HepG2 (cell line): ENCODE measurements around the gene USP7. TPM values are rescaled to one million over a fixed set of nuclear protein-coding genes. Genes with fewer than 3 reads are reported as not detected.

Experiments used
- BCLAF1 ChIP-seq: fragments of 450-650 bp; IDR thresholded peaks from 2 replicates; pipeline ENCODE4 v1.6.1; 2017; ENCODE audit warnings: mild to moderate bottlenecking
- CBX1 ChIP-seq: IDR thresholded peaks from one replicate; pipeline ENCODE4 v1.6.1; 2016; ENCODE audit warnings: antibody characterized with exemption, low read depth
- ERF ChIP-seq: IDR thresholded peaks from 2 replicates; pipeline ENCODE4 v1.6.1; 2018; ENCODE audit warnings: missing biosample characterization, missing genetic modification reagents
- GATA4 ChIP-seq: sonication (generic); IDR thresholded peaks from 2 replicates; pipeline ENCODE4 v1.6.1; 2016; ENCODE audit warnings: antibody characterized with exemption, low read depth, borderline replicate concordance
- HNRNPK ChIP-seq: fragments of 200-400 bp; formaldehyde crosslinking; IDR thresholded peaks from 2 replicates; pipeline ENCODE4 v1.6.1; 2018; ENCODE audit warnings: low read length, low read depth, moderate library complexity, mild to moderate bottlenecking; ENCODE audit not compliant: poor library complexity, severe bottlenecking
- JDP2 ChIP-seq: sonication (generic); formaldehyde crosslinking; IDR thresholded peaks from 2 replicates; pipeline ENCODE4 v1.8.1; 2022; ENCODE audit warnings: missing genetic modification reagents, borderline replicate concordance
- KAT7 ChIP-seq: IDR thresholded peaks from 2 replicates; pipeline ENCODE4 v1.6.1; 2018; ENCODE audit warnings: borderline replicate concordance, missing compliant biosample characterization
- MIER3 ChIP-seq: IDR thresholded peaks from 2 replicates; pipeline ENCODE4 v1.6.1; 2016; ENCODE audit warnings: missing compliant biosample characterization, borderline replicate concordance
- NRL ChIP-seq: sonication (generic); formaldehyde crosslinking; IDR thresholded peaks from 2 replicates; pipeline ENCODE4 v1.5.0; 2020; ENCODE audit warnings: missing genetic modification reagents, mild to moderate bottlenecking, moderate library complexity, borderline replicate concordance
- PCBP2 ChIP-seq: fragments of 200-400 bp; formaldehyde crosslinking; optimal IDR thresholded peaks from 2 replicates; pipeline ENCODE3; 2018; ENCODE audit warnings: low read length, low read depth; ENCODE audit not compliant: poor library complexity, severe bottlenecking
- PLRG1 ChIP-seq: fragments of 450-650 bp; conservative IDR thresholded peaks from 2 replicates; pipeline ENCODE4 v1.6.1; 2016
- SMAD1 ChIP-seq: sonication (generic); formaldehyde crosslinking; IDR thresholded peaks from 2 replicates; pipeline ENCODE4 v1.4.0; 2020; ENCODE audit warnings: missing genetic modification reagents, low read depth, mild to moderate bottlenecking, borderline replicate concordance
- STAT5B ChIP-seq: sonication (generic); formaldehyde crosslinking; IDR thresholded peaks from 2 replicates; pipeline ENCODE4 v1.4.0; 2020; ENCODE audit warnings: missing genetic modification reagents
- TBL1XR1 ChIP-seq: fragments of 150-350 bp; IDR thresholded peaks from 2 replicates; pipeline ENCODE4 v1.6.1; 2014; ENCODE audit warnings: borderline replicate concordance, low read length; ENCODE audit not compliant: partially characterized antibody
- TEF ChIP-seq: sonication (generic); formaldehyde crosslinking; IDR thresholded peaks from 2 replicates; pipeline ENCODE4 v1.5.0; 2020; ENCODE audit warnings: missing genetic modification reagents
- ZBTB7B ChIP-seq: sonication (generic); formaldehyde crosslinking; IDR thresholded peaks from 2 replicates; pipeline ENCODE4 v1.4.0; 2020; ENCODE audit warnings: missing genetic modification reagents
- ZNF549 ChIP-seq: sonication (generic); formaldehyde crosslinking; IDR thresholded peaks from 2 replicates; pipeline ENCODE4 v1.5.0; 2020; ENCODE audit warnings: missing genetic modification reagents
- ZNF75D ChIP-seq: sonication (generic); formaldehyde crosslinking; IDR thresholded peaks from 2 replicates; pipeline ENCODE4 v1.8.1; 2023; ENCODE audit warnings: missing genetic modification reagents, mild to moderate bottlenecking, borderline replicate concordance
- polyA plus RNA-seq, 8 experiments: library from polyadenylated mRNA; depleted of rRNA in 3 of 8; stranded (reverse) in 7 of 8; unstranded in 1 of 8; fragments of >200 nt; fragmentation: Illumina TruSeq in 4 of 8; extraction: Trizol in 4 of 8; gene quantifications; 2 replicates each; pipeline versions ENCODE4 v1.2.1 to v1.2.3, GENCODE V29; 2011 to 2016; ENCODE audit warnings: low read depth in 4 of 8, missing spikeins in 1 of 8, mixed read lengths in 1 of 8; ENCODE audit not compliant: insufficient read depth in 1 of 8
- total RNA-seq, 5 experiments: library from RNA; depleted of rRNA; stranded (reverse); fragments of >200 nt; fragmentation: Illumina TruSeq; extraction: Trizol; gene quantifications; 2 replicates each; pipeline ENCODE4 v1.2.3, GENCODE V29; 2016; ENCODE audit warnings: low read depth in 1 of 5
- TF ChIP-seq, protein P1 (sequence below): sonication (generic); formaldehyde crosslinking; IDR thresholded peaks from 2 replicates; pipeline ENCODE4 v1.4.0; 2020; ENCODE audit warnings: missing genetic modification reagents
- TF ChIP-seq, protein P2 (sequence below): sonication (generic); formaldehyde crosslinking; IDR thresholded peaks from 2 replicates; pipeline ENCODE4 v1.9.0; 2021; ENCODE audit warnings: missing genetic modification reagents, borderline replicate concordance

Gene USP7
- total and polyA plus RNA-seq, 2 of the 13 experiments (the other 11 are each of a cell fraction or from before 2014, with no cell fraction given): 52.5 to 173 TPM

DNA sequence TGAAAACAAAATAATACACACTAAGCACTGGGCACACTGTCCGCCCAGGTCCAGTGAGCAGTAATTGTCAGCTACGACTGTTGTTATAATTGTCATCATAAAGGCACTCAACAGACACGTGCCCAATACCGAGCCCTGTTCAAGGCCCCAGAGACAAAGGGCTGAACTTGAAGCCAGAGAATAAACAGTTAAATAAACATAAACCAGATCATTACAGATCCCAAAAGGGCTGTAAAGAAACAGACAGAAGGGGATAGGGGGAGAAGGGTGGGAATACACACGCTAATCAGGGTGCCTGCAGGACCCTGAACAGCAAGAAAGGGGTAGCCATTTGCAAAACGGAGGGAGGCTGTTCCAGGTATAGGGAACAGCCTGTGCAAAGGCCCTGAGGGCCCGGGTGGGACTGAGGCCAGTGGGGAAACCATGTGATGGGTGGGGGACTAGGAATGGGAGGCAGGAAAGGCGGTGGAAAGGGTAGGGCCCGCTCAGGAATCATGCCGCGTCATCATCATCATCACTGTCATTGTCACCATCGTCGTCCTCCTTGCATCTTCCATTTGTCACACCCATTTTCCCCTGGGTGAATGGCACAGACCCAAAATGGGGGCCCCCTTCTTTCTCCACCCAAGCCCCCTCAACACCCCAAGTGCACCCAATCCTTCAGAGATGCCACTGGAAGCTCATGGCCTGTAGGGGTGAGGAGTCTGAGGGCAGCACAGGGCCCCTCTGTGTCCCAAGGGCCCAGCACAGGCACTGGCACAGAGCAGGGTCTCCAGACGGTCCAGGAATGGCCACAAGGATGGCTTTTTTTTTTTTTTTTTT is 101.2 kb downstream of the USP7 start (continued):
- TF ChIP-seq, protein P1, sequence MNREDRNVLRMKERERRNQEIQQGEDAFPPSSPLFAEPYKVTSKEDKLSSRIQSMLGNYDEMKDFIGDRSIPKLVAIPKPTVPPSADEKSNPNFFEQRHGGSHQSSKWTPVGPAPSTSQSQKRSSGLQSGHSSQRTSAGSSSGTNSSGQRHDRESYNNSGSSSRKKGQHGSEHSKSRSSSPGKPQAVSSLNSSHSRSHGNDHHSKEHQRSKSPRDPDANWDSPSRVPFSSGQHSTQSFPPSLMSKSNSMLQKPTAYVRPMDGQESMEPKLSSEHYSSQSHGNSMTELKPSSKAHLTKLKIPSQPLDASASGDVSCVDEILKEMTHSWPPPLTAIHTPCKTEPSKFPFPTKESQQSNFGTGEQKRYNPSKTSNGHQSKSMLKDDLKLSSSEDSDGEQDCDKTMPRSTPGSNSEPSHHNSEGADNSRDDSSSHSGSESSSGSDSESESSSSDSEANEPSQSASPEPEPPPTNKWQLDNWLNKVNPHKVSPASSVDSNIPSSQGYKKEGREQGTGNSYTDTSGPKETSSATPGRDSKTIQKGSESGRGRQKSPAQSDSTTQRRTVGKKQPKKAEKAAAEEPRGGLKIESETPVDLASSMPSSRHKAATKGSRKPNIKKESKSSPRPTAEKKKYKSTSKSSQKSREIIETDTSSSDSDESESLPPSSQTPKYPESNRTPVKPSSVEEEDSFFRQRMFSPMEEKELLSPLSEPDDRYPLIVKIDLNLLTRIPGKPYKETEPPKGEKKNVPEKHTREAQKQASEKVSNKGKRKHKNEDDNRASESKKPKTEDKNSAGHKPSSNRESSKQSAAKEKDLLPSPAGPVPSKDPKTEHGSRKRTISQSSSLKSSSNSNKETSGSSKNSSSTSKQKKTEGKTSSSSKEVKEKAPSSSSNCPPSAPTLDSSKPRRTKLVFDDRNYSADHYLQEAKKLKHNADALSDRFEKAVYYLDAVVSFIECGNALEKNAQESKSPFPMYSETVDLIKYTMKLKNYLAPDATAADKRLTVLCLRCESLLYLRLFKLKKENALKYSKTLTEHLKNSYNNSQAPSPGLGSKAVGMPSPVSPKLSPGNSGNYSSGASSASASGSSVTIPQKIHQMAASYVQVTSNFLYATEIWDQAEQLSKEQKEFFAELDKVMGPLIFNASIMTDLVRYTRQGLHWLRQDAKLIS: no peak
- no peak for TF ChIP-seq BCLAF1
- no peak; the same call in 1 of the 2 replicates for TF ChIP-seq NRL
- no peak for TF ChIP-seq TBL1XR1
- TF ChIP-seq ZNF75D: no peak
- 0 out of 2 replicates have a peak, but pooled peaks have one; percentile 54 for TF ChIP-seq SMAD1 (CRISPR knock-in tag)
- TF ChIP-seq TEF (CRISPR knock-in tag): no peak
- TF ChIP-seq STAT5B (CRISPR knock-in tag): no peak
- 0 out of 2 replicates have a peak, but pooled peaks have one; percentile 14 for TF ChIP-seq KAT7 (CRISPR knock-in tag)
- no peak; the same call in 1 of the 2 replicates for TF ChIP-seq JDP2
- TF ChIP-seq ERF: no peak
- no peak for TF ChIP-seq ZBTB7B (CRISPR knock-in tag)
- no peak for TF ChIP-seq PLRG1
- peak; percentile 17 for TF ChIP-seq HNRNPK
- TF ChIP-seq CBX1: peak; percentile 21
- no peak for TF ChIP-seq GATA4
- no peak for TF ChIP-seq ZNF549 (CRISPR knock-in tag)
- TF ChIP-seq, protein P2, sequence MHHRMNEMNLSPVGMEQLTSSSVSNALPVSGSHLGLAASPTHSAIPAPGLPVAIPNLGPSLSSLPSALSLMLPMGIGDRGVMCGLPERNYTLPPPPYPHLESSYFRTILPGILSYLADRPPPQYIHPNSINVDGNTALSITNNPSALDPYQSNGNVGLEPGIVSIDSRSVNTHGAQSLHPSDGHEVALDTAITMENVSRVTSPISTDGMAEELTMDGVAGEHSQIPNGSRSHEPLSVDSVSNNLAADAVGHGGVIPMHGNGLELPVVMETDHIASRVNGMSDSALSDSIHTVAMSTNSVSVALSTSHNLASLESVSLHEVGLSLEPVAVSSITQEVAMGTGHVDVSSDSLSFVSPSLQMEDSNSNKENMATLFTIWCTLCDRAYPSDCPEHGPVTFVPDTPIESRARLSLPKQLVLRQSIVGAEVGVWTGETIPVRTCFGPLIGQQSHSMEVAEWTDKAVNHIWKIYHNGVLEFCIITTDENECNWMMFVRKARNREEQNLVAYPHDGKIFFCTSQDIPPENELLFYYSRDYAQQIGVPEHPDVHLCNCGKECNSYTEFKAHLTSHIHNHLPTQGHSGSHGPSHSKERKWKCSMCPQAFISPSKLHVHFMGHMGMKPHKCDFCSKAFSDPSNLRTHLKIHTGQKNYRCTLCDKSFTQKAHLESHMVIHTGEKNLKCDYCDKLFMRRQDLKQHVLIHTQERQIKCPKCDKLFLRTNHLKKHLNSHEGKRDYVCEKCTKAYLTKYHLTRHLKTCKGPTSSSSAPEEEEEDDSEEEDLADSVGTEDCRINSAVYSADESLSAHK (CRISPR knock-in tag): no peak
- TF ChIP-seq MIER3 (CRISPR knock-in tag): no peak
- TF ChIP-seq PCBP2: peak; percentile 51
